ENCODE measurements around the gene LZTS2. TPM values are rescaled to one million over a fixed set of nuclear protein-coding genes. Genes with fewer than 3 reads are reported as not detected.

LZTS2 gene
- polyA plus RNA-seq, 1 donor: 48.9 TPM

GRCh38 chr10:100977436-100977835 lies 22.2 kb upstream of the LZTS2 start:
- DNase-seq: no peak

- no peak for DNase-seq
Measured at GRCh38 chr10:100978121-100978900, 21.3 kb upstream of the LZTS2 start.

- no peak for DNase-seq
Measured at GRCh38 chr10:100978901-100979195, 20.8 kb upstream of the LZTS2 start.

DNA sequence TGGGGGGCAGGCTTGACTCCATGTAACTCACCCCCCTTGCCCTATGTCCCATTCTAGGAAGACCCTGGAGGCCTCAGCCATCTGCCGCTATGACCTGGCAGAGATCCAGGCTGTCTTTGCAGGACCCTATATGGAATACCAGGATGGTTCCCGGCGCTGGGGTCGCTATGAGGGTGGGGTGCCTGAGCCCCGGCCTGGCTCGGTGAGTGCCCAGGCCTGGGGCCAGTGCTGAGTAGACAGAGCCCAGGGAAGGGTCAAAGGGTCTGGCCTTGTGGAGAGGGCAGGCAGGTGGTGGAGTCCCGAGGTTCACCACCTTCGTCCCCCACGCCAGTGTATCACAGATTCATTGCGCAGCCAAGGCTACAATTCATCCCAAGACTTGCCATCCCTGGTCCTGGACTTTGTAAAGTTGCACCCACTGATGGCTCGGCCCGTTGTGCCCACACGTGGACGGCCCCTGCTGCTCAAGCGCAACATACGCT lies 19.8 kb upstream of the LZTS2 start:
- no peak for DNase-seq

DNA sequence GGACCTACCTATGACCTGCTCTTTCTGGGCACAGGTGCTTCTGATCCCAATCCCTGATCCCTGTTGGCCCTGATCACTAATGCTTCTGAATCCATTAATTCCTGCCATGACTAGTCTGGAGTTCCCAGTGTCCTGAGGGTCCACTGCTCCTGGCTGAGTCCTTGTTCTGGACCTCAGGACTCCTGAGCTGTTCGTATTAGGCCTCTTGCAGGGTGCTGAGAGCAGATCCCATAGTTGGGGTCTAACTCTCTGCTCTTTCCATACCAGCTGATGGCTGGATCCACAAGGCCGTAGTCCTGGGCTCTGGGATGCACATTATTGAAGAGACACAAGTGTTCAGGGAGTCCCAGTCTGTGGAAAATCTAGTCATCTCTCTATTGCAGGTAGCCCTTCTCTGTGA lies 19.3 kb upstream of the LZTS2 start:
- DNase-seq: no peak

GRCh38 chr10:100980711-100981110 lies 18.9 kb upstream of the LZTS2 start:
- no peak for DNase-seq

- DNase-seq: no peak
Measured at GRCh38 chr10:100981178-100981772, 18.3 kb upstream of the LZTS2 start.

DNA sequence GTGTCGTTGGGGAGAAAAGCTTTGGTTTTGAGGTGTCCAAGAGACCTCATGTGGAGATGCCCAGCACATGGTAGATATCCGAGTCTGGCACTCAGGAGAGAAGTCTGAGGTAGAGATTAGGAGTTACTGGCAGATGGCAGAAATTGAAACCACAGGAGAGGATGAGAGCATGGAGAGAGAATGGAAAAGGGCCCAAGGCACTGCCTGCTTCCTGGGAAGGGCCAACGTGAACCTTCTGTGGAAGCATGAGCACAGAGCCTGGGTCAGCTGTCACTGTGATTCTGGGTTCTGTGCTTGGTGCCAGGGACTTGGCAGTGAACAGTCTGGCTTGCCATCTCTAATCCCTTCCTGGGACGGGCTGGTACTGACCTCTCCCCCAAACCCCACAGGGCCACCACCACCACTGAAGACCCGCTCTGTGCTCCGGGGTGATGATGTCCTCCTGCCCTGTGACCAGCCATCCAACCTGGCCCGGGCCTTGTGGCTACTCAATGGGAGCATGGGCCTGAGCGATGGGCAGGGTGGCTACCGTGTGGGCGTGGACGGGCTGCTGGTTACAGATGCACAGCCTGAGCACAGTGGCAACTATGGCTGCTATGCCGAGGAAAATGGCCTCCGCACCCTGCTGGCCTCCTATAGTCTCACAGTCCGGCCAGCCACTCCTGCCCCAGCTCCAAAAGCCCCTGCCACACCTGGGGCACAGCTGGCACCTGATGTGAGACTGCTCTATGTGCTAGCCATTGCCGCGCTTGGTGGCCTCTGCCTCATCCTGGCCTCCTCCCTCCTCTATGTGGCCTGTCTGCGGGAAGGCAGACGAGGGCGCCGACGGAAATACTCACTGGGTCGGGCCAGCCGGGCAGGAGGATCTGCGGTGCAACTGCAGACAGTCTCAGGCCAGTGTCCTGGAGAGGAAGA lies 16.4 kb upstream of the LZTS2 start:
- DNase-seq: no peak

GRCh38 chr10:100983868-100984671 lies 15.5 kb upstream of the LZTS2 start:
- DNase-seq: no peak

- no peak for DNase-seq
Measured at GRCh38 chr10:100984672-100985177, 14.9 kb upstream of the LZTS2 start.

- no peak for DNase-seq
Measured at GRCh38 chr10:100985336-100985735, 14.3 kb upstream of the LZTS2 start.

GRCh38 chr10:100986623-100986951 lies 13.0 kb upstream of the LZTS2 start:
- DNase-seq: no peak

GRCh38 chr10:100986952-100987684 lies 12.5 kb upstream of the LZTS2 start, which contains the start of the genes MRPL43 and TWNK:
MRPL43 (minus strand) TSS chr10:100987497; CDS start chr10:100987443, 54 bp downstream.
TWNK (plus strand) TSS chr10:100987543; CDS start chr10:100988211, 668 bp downstream.
- DNase-seq: peak; percentile 81

GRCh38 chr10:100987685-100988049 lies 11.9 kb upstream of the LZTS2 start:
- no peak for DNase-seq

DNA sequence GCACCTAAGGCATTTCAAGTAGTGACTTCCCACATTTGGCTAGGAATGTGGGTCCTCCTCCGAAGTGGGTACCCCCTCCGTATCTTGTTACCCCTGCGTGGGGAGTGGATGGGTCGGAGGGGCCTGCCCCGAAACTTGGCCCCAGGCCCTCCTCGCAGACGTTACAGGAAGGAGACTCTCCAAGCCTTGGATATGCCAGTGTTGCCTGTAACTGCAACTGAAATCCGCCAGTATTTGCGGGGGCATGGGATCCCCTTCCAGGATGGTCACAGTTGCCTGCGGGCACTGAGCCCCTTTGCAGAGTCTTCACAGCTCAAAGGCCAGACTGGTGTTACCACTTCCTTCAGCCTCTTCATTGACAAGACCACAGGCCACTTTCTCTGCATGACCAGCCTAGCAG lies 11.4 kb upstream of the LZTS2 start:
- no peak for DNase-seq

DNA sequence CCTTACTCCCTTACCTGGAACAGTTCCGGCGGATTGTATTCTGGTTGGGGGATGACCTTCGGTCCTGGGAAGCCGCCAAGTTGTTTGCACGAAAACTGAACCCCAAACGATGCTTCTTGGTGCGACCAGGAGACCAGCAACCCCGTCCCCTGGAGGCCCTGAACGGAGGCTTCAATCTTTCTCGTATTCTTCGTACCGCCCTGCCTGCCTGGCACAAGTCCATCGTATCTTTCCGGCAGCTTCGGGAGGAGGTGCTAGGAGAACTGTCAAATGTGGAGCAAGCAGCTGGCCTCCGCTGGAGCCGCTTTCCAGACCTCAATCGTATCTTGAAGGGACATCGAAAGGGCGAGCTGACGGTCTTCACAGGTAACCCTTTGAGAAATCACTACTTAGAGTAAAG lies 10.5 kb upstream of the LZTS2 start:
- no peak for DNase-seq

DNA sequence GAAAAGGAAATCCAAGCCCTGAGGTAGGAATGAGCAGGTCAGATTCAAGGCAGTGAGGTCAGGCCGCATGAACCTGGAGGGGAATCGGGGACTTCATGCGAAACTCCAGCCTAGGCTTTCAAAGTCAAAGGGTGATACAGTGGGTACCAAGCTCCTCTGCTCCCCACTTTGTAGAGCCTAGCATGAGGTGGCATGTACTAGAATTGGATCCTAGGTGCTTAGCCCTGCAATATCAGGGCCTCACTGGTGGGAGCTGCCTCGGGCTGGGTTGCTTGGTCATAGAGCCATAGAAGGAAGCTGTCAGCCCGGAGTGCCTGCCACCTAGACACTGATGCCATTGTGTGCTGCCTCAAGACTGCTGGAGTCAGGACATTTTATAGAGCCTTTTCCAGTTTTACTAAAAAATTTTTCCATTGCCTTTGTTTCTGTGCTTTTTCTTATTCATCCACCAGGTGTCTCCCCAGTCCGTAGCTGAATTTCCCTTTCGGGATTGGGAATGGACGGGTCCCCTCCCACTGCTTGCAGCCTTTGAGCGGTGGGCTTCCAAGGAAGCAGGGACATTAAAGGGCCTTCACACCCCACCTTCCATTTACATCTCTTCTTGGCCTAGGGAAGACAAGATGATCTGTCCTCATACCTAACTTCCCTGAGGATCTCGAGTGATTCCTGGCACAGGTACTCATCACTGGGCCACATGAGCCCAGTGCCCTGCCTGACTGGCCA lies 5.5 kb upstream of the LZTS2 start:
- DNase-seq: no peak

- DNase-seq: no peak
Measured at GRCh38 chr10:100995181-100995580, 4.4 kb upstream of the LZTS2 start.

- no peak for DNase-seq
Measured at GRCh38 chr10:100996678-100997359, 2.8 kb upstream of the LZTS2 start.

All from left kidney (tissue), 2 donors.